ENCODE measurements around the gene AK9.

DNA sequence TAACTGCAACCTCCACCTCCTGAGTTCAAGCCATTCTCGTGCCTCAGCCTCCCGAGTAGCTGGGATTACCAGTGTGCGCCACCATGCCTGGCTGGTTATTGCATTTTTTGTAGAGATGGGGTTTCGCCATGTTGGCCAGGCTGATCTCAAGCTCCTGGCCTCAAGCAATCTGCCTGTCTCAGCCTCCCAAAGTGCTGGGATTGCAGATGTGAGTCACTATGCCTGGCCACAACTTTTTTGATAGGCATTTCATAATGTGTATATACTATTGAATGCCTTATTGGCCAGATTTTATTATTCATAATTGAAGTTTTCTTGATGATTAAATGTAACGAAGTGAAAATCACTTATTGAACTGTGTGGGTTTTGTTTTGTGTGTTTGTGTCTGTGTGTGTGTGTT lies 28.0 kb upstream of the AK9 start:
- TF ChIP-seq, protein P1, sequence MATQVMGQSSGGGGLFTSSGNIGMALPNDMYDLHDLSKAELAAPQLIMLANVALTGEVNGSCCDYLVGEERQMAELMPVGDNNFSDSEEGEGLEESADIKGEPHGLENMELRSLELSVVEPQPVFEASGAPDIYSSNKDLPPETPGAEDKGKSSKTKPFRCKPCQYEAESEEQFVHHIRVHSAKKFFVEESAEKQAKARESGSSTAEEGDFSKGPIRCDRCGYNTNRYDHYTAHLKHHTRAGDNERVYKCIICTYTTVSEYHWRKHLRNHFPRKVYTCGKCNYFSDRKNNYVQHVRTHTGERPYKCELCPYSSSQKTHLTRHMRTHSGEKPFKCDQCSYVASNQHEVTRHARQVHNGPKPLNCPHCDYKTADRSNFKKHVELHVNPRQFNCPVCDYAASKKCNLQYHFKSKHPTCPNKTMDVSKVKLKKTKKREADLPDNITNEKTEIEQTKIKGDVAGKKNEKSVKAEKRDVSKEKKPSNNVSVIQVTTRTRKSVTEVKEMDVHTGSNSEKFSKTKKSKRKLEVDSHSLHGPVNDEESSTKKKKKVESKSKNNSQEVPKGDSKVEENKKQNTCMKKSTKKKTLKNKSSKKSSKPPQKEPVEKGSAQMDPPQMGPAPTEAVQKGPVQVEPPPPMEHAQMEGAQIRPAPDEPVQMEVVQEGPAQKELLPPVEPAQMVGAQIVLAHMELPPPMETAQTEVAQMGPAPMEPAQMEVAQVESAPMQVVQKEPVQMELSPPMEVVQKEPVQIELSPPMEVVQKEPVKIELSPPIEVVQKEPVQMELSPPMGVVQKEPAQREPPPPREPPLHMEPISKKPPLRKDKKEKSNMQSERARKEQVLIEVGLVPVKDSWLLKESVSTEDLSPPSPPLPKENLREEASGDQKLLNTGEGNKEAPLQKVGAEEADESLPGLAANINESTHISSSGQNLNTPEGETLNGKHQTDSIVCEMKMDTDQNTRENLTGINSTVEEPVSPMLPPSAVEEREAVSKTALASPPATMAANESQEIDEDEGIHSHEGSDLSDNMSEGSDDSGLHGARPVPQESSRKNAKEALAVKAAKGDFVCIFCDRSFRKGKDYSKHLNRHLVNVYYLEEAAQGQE (IDR thresholded peaks at IDR 0.05; ENCODE audit: low read depth): no peak
- TF ChIP-seq EZH2 (IDR thresholded peaks at IDR 0.05): no peak
- TF ChIP-seq, protein P2, sequence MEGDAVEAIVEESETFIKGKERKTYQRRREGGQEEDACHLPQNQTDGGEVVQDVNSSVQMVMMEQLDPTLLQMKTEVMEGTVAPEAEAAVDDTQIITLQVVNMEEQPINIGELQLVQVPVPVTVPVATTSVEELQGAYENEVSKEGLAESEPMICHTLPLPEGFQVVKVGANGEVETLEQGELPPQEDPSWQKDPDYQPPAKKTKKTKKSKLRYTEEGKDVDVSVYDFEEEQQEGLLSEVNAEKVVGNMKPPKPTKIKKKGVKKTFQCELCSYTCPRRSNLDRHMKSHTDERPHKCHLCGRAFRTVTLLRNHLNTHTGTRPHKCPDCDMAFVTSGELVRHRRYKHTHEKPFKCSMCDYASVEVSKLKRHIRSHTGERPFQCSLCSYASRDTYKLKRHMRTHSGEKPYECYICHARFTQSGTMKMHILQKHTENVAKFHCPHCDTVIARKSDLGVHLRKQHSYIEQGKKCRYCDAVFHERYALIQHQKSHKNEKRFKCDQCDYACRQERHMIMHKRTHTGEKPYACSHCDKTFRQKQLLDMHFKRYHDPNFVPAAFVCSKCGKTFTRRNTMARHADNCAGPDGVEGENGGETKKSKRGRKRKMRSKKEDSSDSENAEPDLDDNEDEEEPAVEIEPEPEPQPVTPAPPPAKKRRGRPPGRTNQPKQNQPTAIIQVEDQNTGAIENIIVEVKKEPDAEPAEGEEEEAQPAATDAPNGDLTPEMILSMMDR (IDR thresholded peaks at IDR 0.05 in 2 of 3, conservative IDR thresholded peaks at IDR 0.05 in 1 of 3; ENCODE audit: borderline replicate concordance in 1 of 3, insufficient read depth in 1 of 3, low read depth in 2 of 3, low read length in 2 of 3): no peak
- TF ChIP-seq CBX3 (IDR thresholded peaks at IDR 0.05; ENCODE audit: low read depth): no peak
- no peak for TF ChIP-seq FOSL1 (IDR thresholded peaks at IDR 0.05; ENCODE audit: low read depth)
- no peak for TF ChIP-seq JUND (IDR thresholded peaks at IDR 0.05)
- TF ChIP-seq, protein P3, sequence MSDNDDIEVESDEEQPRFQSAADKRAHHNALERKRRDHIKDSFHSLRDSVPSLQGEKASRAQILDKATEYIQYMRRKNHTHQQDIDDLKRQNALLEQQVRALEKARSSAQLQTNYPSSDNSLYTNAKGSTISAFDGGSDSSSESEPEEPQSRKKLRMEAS (IDR thresholded peaks at IDR 0.05): no peak
- no peak for TF ChIP-seq POLR2A (IDR thresholded peaks at IDR 0.05; ENCODE audit: borderline replicate concordance, extremely low read depth, insufficient read depth, insufficient read length)
- TF ChIP-seq, protein P4, sequence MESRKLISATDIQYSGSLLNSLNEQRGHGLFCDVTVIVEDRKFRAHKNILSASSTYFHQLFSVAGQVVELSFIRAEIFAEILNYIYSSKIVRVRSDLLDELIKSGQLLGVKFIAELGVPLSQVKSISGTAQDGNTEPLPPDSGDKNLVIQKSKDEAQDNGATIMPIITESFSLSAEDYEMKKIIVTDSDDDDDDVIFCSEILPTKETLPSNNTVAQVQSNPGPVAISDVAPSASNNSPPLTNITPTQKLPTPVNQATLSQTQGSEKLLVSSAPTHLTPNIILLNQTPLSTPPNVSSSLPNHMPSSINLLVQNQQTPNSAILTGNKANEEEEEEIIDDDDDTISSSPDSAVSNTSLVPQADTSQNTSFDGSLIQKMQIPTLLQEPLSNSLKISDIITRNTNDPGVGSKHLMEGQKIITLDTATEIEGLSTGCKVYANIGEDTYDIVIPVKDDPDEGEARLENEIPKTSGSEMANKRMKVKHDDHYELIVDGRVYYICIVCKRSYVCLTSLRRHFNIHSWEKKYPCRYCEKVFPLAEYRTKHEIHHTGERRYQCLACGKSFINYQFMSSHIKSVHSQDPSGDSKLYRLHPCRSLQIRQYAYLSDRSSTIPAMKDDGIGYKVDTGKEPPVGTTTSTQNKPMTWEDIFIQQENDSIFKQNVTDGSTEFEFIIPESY (IDR thresholded peaks at IDR 0.05; ENCODE audit: extremely low read depth, insufficient replicate concordance, low read length): no peak
